ENCODE results near the gene OR2AG2.

The OR2AG2 gene

GRCh38 chr11:6757373-6757967 is 14.3 kb downstream of the OR2AG2 start:
- peak; percentile 65 for DNase-seq (ENCODE audit: low read depth)

DNA sequence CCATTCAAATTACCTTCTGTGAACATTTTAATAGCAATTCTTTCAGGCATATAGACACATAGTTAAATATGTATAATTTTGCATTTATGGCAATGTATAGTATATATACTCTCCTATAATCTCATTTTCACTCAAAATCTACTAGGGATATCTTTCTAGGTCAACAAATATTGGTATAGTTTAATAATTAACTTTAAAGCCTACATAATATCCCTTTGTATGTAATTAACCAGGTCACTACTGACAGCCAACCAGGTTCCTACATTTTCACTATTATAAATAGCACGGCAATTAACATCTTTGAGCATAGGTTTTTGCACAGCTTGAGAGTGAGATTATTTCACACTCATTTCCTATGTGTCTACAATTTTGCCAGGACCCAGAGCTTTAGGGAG is 15.8 kb downstream of the OR2AG2 start:
- TF ChIP-seq, protein P1, sequence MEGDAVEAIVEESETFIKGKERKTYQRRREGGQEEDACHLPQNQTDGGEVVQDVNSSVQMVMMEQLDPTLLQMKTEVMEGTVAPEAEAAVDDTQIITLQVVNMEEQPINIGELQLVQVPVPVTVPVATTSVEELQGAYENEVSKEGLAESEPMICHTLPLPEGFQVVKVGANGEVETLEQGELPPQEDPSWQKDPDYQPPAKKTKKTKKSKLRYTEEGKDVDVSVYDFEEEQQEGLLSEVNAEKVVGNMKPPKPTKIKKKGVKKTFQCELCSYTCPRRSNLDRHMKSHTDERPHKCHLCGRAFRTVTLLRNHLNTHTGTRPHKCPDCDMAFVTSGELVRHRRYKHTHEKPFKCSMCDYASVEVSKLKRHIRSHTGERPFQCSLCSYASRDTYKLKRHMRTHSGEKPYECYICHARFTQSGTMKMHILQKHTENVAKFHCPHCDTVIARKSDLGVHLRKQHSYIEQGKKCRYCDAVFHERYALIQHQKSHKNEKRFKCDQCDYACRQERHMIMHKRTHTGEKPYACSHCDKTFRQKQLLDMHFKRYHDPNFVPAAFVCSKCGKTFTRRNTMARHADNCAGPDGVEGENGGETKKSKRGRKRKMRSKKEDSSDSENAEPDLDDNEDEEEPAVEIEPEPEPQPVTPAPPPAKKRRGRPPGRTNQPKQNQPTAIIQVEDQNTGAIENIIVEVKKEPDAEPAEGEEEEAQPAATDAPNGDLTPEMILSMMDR (conservative IDR thresholded peaks at IDR 0.05; ENCODE audit: control insufficient read depth, insufficient read depth, low read depth, low read length) = no peak
- H3K4me3 ChIP-seq (ENCODE audit: control insufficient read depth, low read depth, low read length) = no peak overlapping the region
- no peak for DNase-seq (ENCODE audit: low read depth)

More at GRCh38 chr11:6757373-6757967, 14.3 kb downstream of the OR2AG2 start:
- H3K4me3 ChIP-seq (ENCODE audit: control insufficient read depth, low read depth, low read length) = no peak overlapping the region
- TF ChIP-seq, protein P1 (conservative IDR thresholded peaks at IDR 0.05; ENCODE audit: control insufficient read depth, insufficient read depth, low read depth, low read length) = peak; percentile 67

DNA sequence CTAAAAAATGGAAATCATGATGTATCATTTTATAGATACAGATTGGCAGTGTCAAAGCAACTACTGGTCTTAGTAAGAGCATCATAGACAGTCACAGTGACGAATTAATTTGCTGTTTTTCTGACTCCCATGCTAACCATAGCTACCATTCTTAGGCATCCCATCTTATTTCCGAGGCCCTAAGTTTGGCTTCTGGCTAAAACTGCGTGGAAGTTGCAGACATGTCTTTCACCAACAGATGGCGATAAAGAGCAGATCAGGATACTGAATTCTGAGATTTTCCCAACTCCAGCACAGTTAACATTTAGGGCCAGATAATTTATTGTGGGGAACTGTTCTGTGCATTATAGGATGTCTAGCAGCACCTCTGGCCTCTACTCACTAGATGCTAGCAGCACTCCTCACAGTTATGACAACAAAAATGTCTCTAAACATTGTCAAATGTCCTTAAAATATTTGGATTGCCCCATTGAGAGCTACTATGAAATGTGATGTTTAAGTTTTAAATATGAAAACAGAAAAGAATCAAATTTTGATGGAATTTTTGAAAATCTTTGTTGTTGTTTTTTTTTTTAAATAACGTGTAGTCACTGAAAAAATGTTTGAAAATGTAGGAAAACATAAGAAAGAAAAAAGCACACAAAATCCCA is 16.3 kb downstream of the OR2AG2 start:
- no peak overlapping the region for H3K4me3 ChIP-seq (ENCODE audit: control insufficient read depth, low read depth, low read length)
- TF ChIP-seq, protein P1 (conservative IDR thresholded peaks at IDR 0.05; ENCODE audit: control insufficient read depth, insufficient read depth, low read depth, low read length) = peak; percentile 98
- peak; percentile 43 for DNase-seq (ENCODE audit: low read depth)

DNA sequence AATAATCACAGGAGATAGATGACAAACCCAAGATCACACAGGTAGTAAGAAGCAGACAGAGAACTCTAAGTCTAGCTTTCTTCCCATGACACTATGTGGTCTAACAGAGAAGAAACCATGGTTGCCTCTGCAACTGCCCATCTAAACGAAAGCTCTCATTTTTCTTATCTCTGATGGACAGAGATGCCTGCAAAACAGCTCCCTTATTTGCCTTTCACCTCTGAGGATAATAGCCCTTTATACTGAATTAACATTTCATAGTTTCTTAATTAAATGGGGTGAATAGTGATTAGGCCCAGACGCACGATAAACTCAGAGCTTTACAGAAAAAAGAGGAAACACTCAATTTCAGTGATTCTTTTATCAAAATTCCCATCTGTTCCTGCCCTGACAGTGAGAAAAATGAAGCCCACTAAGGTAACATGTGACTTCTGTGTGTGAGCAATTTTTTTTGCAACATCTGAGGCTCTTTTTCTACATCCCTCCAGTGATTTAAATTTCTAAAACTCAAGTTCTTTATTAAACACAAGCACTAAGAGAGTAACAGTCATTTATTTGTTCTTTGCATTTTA is 24.6 kb downstream of the OR2AG2 start:
- H3K4me3 ChIP-seq (ENCODE audit: control insufficient read depth, low read depth, low read length) = no peak overlapping the region
- TF ChIP-seq, protein P1 (conservative IDR thresholded peaks at IDR 0.05; ENCODE audit: control insufficient read depth, insufficient read depth, low read depth, low read length) = no peak
- DNase-seq (ENCODE audit: low read depth) = no peak

DNA sequence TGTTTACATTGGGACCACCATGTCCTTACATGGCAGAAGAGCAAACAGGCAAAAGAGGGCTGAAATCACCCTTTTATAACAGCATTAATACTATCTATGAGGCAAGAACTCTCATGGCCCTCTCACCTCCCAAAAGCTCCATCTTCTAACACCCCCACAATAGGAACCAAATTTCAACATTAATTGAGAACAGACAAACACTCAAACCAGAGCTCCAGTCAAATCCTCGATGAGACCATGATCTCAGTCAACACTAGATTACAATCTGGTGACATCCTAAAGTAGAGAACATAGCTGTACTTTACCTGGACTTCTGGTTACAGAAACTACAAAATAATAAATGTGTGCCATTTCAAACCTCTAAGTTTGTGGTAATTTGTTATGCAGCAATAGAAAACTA is 25.1 kb downstream of the OR2AG2 start:
- DNase-seq (ENCODE audit: low read depth) = no peak
- TF ChIP-seq, protein P1 (conservative IDR thresholded peaks at IDR 0.05; ENCODE audit: control insufficient read depth, insufficient read depth, low read depth, low read length) = no peak
- H3K4me3 ChIP-seq (ENCODE audit: control insufficient read depth, low read depth, low read length) = no peak overlapping the region

- TF ChIP-seq, protein P1 (conservative IDR thresholded peaks at IDR 0.05; ENCODE audit: control insufficient read depth, insufficient read depth, low read depth, low read length) = no peak
- no peak overlapping the region for H3K4me3 ChIP-seq (ENCODE audit: control insufficient read depth, low read depth, low read length)
- no peak for DNase-seq (ENCODE audit: low read depth)
Measured at GRCh38 chr11:6746086-6746618, 25.6 kb downstream of the OR2AG2 start.

Data from fibroblast of mammary gland (primary cell).